ENCODE results near the gene PTGER3.

DNA sequence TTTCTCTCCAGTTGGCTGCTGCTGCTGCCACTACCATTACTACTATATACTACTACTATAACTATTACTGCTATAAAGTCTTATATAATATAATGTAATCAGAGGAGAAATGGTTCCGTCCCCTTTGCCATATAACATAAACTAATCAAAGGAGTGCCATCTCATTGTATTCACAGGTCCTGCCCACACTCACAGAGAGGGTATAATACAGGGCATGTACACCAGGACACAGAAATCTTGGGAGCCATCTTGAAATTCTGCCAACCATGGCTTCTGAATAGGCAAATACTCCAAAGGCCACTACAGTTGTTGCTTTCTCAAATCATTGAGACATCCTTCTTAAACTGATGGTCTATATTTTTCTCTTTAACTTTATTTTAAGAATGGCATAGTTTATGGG is 40.1 kb upstream of the PTGER3 start:
- TF ChIP-seq, protein P1, sequence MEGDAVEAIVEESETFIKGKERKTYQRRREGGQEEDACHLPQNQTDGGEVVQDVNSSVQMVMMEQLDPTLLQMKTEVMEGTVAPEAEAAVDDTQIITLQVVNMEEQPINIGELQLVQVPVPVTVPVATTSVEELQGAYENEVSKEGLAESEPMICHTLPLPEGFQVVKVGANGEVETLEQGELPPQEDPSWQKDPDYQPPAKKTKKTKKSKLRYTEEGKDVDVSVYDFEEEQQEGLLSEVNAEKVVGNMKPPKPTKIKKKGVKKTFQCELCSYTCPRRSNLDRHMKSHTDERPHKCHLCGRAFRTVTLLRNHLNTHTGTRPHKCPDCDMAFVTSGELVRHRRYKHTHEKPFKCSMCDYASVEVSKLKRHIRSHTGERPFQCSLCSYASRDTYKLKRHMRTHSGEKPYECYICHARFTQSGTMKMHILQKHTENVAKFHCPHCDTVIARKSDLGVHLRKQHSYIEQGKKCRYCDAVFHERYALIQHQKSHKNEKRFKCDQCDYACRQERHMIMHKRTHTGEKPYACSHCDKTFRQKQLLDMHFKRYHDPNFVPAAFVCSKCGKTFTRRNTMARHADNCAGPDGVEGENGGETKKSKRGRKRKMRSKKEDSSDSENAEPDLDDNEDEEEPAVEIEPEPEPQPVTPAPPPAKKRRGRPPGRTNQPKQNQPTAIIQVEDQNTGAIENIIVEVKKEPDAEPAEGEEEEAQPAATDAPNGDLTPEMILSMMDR (conservative IDR thresholded peaks at IDR 0.05; ENCODE audit: low read depth in 2 of 2), result no peak
- TF ChIP-seq, protein P2, sequence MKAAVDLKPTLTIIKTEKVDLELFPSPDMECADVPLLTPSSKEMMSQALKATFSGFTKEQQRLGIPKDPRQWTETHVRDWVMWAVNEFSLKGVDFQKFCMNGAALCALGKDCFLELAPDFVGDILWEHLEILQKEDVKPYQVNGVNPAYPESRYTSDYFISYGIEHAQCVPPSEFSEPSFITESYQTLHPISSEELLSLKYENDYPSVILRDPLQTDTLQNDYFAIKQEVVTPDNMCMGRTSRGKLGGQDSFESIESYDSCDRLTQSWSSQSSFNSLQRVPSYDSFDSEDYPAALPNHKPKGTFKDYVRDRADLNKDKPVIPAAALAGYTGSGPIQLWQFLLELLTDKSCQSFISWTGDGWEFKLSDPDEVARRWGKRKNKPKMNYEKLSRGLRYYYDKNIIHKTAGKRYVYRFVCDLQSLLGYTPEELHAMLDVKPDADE (IDR thresholded peaks at IDR 0.05), result no peak
- TF ChIP-seq, protein P3, sequence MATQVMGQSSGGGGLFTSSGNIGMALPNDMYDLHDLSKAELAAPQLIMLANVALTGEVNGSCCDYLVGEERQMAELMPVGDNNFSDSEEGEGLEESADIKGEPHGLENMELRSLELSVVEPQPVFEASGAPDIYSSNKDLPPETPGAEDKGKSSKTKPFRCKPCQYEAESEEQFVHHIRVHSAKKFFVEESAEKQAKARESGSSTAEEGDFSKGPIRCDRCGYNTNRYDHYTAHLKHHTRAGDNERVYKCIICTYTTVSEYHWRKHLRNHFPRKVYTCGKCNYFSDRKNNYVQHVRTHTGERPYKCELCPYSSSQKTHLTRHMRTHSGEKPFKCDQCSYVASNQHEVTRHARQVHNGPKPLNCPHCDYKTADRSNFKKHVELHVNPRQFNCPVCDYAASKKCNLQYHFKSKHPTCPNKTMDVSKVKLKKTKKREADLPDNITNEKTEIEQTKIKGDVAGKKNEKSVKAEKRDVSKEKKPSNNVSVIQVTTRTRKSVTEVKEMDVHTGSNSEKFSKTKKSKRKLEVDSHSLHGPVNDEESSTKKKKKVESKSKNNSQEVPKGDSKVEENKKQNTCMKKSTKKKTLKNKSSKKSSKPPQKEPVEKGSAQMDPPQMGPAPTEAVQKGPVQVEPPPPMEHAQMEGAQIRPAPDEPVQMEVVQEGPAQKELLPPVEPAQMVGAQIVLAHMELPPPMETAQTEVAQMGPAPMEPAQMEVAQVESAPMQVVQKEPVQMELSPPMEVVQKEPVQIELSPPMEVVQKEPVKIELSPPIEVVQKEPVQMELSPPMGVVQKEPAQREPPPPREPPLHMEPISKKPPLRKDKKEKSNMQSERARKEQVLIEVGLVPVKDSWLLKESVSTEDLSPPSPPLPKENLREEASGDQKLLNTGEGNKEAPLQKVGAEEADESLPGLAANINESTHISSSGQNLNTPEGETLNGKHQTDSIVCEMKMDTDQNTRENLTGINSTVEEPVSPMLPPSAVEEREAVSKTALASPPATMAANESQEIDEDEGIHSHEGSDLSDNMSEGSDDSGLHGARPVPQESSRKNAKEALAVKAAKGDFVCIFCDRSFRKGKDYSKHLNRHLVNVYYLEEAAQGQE (IDR thresholded peaks at IDR 0.05; ENCODE audit: unreplicated experiment), result no peak
- no peak for TF ChIP-seq CREB1 (CRISPR knock-in tag; IDR thresholded peaks at IDR 0.05; ENCODE audit: low read depth)
- TF ChIP-seq EZH2phosphoT487 (IDR thresholded peaks at IDR 0.05; ENCODE audit: unreplicated experiment), result no peak
- no peak for TF ChIP-seq POLR2AphosphoS5 (IDR thresholded peaks at IDR 0.05; ENCODE audit: low read depth)
- TF ChIP-seq JUNB (IDR thresholded peaks at IDR 0.05; ENCODE audit: unreplicated experiment), result no peak
- TF ChIP-seq EZH2 (IDR thresholded peaks at IDR 0.05; ENCODE audit: low read depth, unreplicated experiment), result no peak
- TF ChIP-seq ZNF331 (CRISPR knock-in tag; IDR thresholded peaks at IDR 0.05; ENCODE audit: low read depth), result no peak
- TF ChIP-seq, protein P4, sequence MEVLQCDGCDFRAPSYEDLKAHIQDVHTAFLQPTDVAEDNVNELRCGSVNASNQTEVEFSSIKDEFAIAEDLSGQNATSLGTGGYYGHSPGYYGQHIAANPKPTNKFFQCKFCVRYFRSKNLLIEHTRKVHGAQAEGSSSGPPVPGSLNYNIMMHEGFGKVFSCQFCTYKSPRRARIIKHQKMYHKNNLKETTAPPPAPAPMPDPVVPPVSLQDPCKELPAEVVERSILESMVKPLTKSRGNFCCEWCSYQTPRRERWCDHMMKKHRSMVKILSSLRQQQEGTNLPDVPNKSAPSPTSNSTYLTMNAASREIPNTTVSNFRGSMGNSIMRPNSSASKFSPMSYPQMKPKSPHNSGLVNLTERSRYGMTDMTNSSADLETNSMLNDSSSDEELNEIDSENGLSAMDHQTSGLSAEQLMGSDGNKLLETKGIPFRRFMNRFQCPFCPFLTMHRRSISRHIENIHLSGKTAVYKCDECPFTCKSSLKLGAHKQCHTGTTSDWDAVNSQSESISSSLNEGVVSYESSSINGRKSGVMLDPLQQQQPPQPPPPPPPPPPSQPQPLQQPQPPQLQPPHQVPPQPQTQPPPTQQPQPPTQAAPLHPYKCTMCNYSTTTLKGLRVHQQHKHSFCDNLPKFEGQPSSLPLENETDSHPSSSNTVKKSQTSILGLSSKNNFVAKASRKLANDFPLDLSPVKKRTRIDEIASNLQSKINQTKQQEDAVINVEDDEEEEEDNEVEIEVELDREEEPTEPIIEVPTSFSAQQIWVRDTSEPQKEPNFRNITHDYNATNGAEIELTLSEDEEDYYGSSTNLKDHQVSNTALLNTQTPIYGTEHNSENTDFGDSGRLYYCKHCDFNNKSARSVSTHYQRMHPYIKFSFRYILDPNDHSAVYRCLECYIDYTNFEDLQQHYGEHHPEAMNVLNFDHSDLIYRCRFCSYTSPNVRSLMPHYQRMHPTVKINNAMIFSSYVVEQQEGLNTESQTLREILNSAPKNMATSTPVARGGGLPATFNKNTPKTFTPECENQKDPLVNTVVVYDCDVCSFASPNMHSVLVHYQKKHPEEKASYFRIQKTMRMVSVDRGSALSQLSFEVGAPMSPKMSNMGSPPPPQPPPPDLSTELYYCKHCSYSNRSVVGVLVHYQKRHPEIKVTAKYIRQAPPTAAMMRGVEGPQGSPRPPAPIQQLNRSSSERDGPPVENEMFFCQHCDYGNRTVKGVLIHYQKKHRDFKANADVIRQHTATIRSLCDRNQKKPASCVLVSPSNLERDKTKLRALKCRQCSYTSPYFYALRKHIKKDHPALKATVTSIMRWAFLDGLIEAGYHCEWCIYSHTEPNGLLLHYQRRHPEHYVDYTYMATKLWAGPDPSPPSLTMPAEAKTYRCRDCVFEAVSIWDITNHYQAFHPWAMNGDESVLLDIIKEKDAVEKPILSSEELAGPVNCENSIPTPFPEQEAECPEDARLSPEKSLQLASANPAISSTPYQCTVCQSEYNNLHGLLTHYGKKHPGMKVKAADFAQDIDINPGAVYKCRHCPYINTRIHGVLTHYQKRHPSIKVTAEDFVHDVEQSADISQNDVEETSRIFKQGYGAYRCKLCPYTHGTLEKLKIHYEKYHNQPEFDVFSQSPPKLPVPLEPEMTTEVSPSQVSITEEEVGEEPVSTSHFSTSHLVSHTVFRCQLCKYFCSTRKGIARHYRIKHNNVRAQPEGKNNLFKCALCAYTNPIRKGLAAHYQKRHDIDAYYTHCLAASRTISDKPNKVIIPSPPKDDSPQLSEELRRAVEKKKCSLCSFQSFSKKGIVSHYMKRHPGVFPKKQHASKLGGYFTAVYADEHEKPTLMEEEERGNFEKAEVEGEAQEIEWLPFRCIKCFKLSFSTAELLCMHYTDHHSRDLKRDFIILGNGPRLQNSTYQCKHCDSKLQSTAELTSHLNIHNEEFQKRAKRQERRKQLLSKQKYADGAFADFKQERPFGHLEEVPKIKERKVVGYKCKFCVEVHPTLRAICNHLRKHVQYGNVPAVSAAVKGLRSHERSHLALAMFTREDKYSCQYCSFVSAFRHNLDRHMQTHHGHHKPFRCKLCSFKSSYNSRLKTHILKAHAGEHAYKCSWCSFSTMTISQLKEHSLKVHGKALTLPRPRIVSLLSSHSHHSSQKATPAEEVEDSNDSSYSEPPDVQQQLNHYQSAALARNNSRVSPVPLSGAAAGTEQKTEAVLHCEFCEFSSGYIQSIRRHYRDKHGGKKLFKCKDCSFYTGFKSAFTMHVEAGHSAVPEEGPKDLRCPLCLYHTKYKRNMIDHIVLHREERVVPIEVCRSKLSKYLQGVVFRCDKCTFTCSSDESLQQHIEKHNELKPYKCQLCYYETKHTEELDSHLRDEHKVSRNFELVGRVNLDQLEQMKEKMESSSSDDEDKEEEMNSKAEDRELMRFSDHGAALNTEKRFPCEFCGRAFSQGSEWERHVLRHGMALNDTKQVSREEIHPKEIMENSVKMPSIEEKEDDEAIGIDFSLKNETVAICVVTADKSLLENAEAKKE (CRISPR knock-in tag; IDR thresholded peaks at IDR 0.05), result no peak

Measured in GM23338 (cell line).